K562 (cell line): ENCODE data around the gene EXOC4.

ENCODE experiments used
- ILF3 ChIP-seq: fragments of 450-650 bp; IDR thresholded peaks from 2 replicates; pipeline ENCODE4 v1.6.1; 2018; ENCODE audit warnings: antibody characterized with exemption, mild to moderate bottlenecking, moderate library complexity, borderline replicate concordance
- PHB2 ChIP-seq: fragments of 450-650 bp; IDR thresholded peaks from 2 replicates; pipeline ENCODE4 v1.6.1; 2017; ENCODE audit warnings: low read depth
- SP1 ChIP-seq: sonication (generic); formaldehyde crosslinking; IDR thresholded peaks from 2 replicates; pipeline ENCODE4 v1.8.1; 2022; ENCODE audit warnings: mild to moderate bottlenecking, missing genetic modification reagents
- U2AF1 ChIP-seq: fragments of 200-400 bp; formaldehyde crosslinking; optimal IDR thresholded peaks from 2 replicates; pipeline ENCODE3; 2017; ENCODE audit warnings: mild to moderate bottlenecking, low read depth, low read length, moderate library complexity
- ZBTB49 ChIP-seq: sonication (generic); formaldehyde crosslinking; IDR thresholded peaks from 2 replicates; pipeline ENCODE4 v1.8.0; 2022; ENCODE audit warnings: missing genetic modification reagents, mild to moderate bottlenecking, borderline replicate concordance

DNA sequence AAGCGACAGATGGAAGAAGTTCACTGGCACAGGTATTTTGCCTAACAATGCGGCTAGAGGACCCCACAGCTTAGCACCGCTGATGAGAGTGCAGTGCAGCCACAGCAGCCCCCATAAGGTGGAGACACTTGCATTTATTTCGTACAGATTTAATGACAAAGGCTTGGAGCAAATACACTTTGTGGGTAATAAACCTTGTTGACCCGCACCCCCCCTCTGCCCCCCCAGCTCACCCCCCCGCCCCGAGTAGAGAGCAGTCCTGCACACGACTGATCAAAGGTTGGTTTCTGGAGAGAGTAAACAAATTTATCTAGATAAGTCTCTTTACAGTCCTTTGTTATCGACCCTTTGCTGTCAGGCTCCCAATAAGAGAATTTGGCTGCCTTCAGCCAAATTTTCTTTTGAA lies 777.6 kb downstream of the EXOC4 start:
- no peak for TF ChIP-seq ZBTB49 (CRISPR knock-in tag)
- no peak for TF ChIP-seq ILF3
- no peak for TF ChIP-seq U2AF1
- TF ChIP-seq SP1: no peak
- TF ChIP-seq PHB2: no peak
